Karpas-422 (cell line): ENCODE results near the gene PHLPP1. TPM values are rescaled to one million over a fixed set of nuclear protein-coding genes. Genes with fewer than 3 reads are reported as not detected.

Experiments
- DNase-seq: peaks from one replicate; pipeline ENCODE4 v3.0.0-alpha.2; 2015
- H2AFZ ChIP-seq: fragments of 200-600 bp; sonication (generic); 2 replicates; pipeline ENCODE4 v1.6.1; 2014; ENCODE audit warnings: antibody characterized with exemption, low read length, mixed read lengths
- H3K27ac ChIP-seq: fragments of 200-600 bp; sonication (generic); 2 replicates; pipeline ENCODE4 v1.5.1; 2014; ENCODE audit warnings: mild to moderate bottlenecking, low read length, moderate library complexity
- H3K27me3 ChIP-seq: fragments of 200-600 bp; sonication (generic); 2 replicates; pipeline ENCODE4 v1.6.1; 2014; ENCODE audit warnings: low read length, mixed read lengths
- H3K36me3 ChIP-seq: fragments of 200-600 bp; sonication (generic); 2 replicates; pipeline ENCODE4 v1.6.1; 2014; ENCODE audit warnings: low read length, mixed read lengths; ENCODE audit not compliant: insufficient read depth
- H3K4me1 ChIP-seq: fragments of 200-600 bp; sonication (generic); 2 replicates; pipeline ENCODE4 v1.6.1; 2014; ENCODE audit warnings: mild to moderate bottlenecking, low read length, mixed read lengths
- H3K4me2 ChIP-seq: fragments of 200-600 bp; sonication (generic); 2 replicates; pipeline ENCODE4 v1.6.1; 2014; ENCODE audit warnings: low read length, low read depth, mild to moderate bottlenecking; ENCODE audit not compliant: poor library complexity, severe bottlenecking
- H3K4me3 ChIP-seq: fragments of 200-600 bp; sonication (generic); 2 replicates; pipeline ENCODE4 v1.5.1; 2014; ENCODE audit warnings: mild to moderate bottlenecking, antibody characterized with exemption, low read length, mixed read lengths
- H3K79me2 ChIP-seq: fragments of 200-600 bp; sonication (generic); 2 replicates; pipeline ENCODE4 v1.6.1; 2014; ENCODE audit warnings: mild to moderate bottlenecking, low read length, mixed read lengths
- H3K9ac ChIP-seq: fragments of 200-600 bp; sonication (generic); 2 replicates; pipeline ENCODE4 v1.6.0; 2014; ENCODE audit warnings: low read length
- H3K9me2 ChIP-seq: fragments of 200-600 bp; sonication (generic), shearing (Covaris generic); replicated peaks from 2 replicates; pipeline ENCODE4 v1.6.0; 2014; ENCODE audit warnings: mild to moderate bottlenecking, low read length, moderate library complexity; ENCODE audit not compliant: insufficient read depth
- H3K9me3 ChIP-seq: fragments of 300-700, 200-600 bp; sonication (generic); 2 replicates; pipeline ENCODE4 v1.6.1; 2014; ENCODE audit warnings: low read length, mixed read lengths
- H4K20me1 ChIP-seq: fragments of 200-600 bp; sonication (generic); 2 replicates; pipeline ENCODE4 v1.6.1; 2014; ENCODE audit warnings: mild to moderate bottlenecking, antibody characterized with exemption, low read length, low read depth; ENCODE audit not compliant: insufficient read depth
- total RNA-seq: library from RNA; depleted of rRNA; stranded (reverse); fragments of >200 nt; shearing (Covaris generic); gene quantifications from 2 replicates; pipeline ENCODE4 v1.2.3, GENCODE V29; 2014; ENCODE audit warnings: low replicate concordance; rRNA removed

Gene PHLPP1
- 5.1 and 6.3 TPM in 2 replicates for total RNA-seq

- peak within 1 kb of the TSS; percentile 86 for H2AFZ ChIP-seq
- peak; percentile 61 for DNase-seq
- no peak within 1 kb of the TSS for H3K27ac ChIP-seq
- H3K9me2 ChIP-seq, result no peaks in the 10 kb centered on the region
- peak within 1 kb of the TSS; percentile 70 for H3K9ac ChIP-seq
- H4K20me1 ChIP-seq, result peaks cover 3% of the 10 kb centered on the region; the same call in 1 of the 2 replicates
- no peaks in the 10 kb centered on the region for H3K9me3 ChIP-seq
- H3K27me3 ChIP-seq, result 0 out of 2 replicates have a peak, but pooled peaks cover 3% of the 10 kb centered on the region
- no peaks in the 10 kb centered on the region for H3K36me3 ChIP-seq
- peak within 1 kb of the TSS; percentile 92 for H3K4me2 ChIP-seq
- H3K4me3 ChIP-seq, result peak within 1 kb of the TSS; percentile 75
- no peaks in the 10 kb centered on the region for H3K79me2 ChIP-seq
- peaks cover 32% of the 10 kb centered on the region for H3K4me1 ChIP-seq
Observed at GRCh38 chr18:62715436-62715758, at the start of gene PHLPP1. TSS of gene PHLPP1 (plus strand) at chr18:62715541. CDS start at chr18:62715684, 143 bp downstream.

GRCh38 chr18:62669225-62669624 lies 46.1 kb upstream of the PHLPP1 start:
- Histone ChIP-seq H3K4me2 (no peak overlapping the region), H3K4me3 (no peak overlapping the region), H3K27me3 (no peaks in the 10 kb centered on the region), H3K36me3 (no peaks in the 10 kb centered on the region), H3K4me1 (no peaks in the 10 kb centered on the region), H3K9me2 (no peaks in the 10 kb centered on the region), H3K27ac (no peak overlapping the region), H2AFZ (no peak overlapping the region), H4K20me1 (no peaks in the 10 kb centered on the region), H3K79me2 (no peaks in the 10 kb centered on the region), H3K9me3 (no peaks in the 10 kb centered on the region), H3K9ac (no peak overlapping the region)
- no peak for DNase-seq

DNA sequence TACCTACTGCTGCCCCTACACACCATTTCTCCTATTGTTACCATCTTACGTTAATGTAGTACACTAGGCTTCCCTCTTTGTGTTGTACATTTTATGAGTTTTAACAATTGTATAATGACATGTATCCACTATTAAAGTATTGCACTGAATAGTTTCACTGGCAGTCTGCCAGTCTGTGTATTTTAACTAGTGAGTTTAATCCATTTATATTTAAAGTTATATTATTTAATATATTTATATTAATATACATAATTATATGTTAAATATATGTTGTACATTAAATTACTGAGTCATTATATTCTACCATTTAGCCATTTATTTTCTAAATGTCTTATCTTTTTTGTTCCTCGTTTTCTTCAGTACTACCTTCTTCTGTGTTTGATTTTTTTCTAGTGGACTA lies 44.8 kb upstream of the PHLPP1 start:
- no peak overlapping the region for H2AFZ ChIP-seq

DNA sequence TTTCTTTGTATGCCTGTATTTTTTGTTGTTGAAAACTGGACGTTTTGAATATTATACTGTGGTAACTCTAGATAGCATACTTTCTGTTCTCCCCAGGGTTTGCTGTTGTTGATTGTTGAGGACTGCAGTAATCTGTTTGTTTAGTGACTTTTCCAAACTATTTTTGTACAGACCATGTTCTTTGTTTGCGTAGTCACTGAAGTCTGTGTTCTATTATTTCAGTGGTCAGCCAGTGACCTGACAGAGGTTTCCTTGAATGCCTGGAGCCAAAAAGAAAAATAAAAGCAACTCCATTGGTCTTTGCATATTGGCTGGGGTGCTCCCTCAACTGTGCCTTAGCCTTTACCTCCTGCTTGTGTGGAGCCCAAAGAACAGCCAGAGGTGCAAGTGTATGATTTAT lies 42.7 kb upstream of the PHLPP1 start:
- no peak overlapping the region for H3K27ac ChIP-seq
- H3K4me1 ChIP-seq, result no peaks in the 10 kb centered on the region

More for the DNA sequence above, 44.8 kb upstream of the PHLPP1 start:
- no peaks in the 10 kb centered on the region for H3K9me2 ChIP-seq
- H3K79me2 ChIP-seq, result no peaks in the 10 kb centered on the region
- H3K9ac ChIP-seq, result no peak overlapping the region
- H3K4me3 ChIP-seq, result no peak overlapping the region
- no peak for DNase-seq
- H3K4me2 ChIP-seq, result no peak overlapping the region
- no peaks in the 10 kb centered on the region for H3K27me3 ChIP-seq
- H3K4me1 ChIP-seq, result no peaks in the 10 kb centered on the region
- no peaks in the 10 kb centered on the region for H4K20me1 ChIP-seq
- H3K27ac ChIP-seq, result no peak overlapping the region
- H3K36me3 ChIP-seq, result no peaks in the 10 kb centered on the region
- no peaks in the 10 kb centered on the region for H3K9me3 ChIP-seq

GRCh38 chr18:62678847-62679485 lies 36.4 kb upstream of the PHLPP1 start:
- DNase-seq, result no peak
- Histone ChIP-seq H3K9me2 (no peaks in the 10 kb centered on the region), H2AFZ (no peak overlapping the region), H3K9me3 (no peaks in the 10 kb centered on the region), H4K20me1 (no peaks in the 10 kb centered on the region), H3K9ac (no peak overlapping the region), H3K4me2 (no peak overlapping the region), H3K27me3 (no peaks in the 10 kb centered on the region), H3K27ac (no peak overlapping the region), H3K4me1 (no peaks in the 10 kb centered on the region), H3K79me2 (no peaks in the 10 kb centered on the region), H3K4me3 (no peak overlapping the region), H3K36me3 (no peaks in the 10 kb centered on the region)

More for the DNA sequence above, 42.7 kb upstream of the PHLPP1 start:
- Histone ChIP-seq H2AFZ (no peak overlapping the region), H3K27me3 (no peaks in the 10 kb centered on the region), H3K36me3 (no peaks in the 10 kb centered on the region), H3K79me2 (no peaks in the 10 kb centered on the region), H3K4me3 (no peak overlapping the region), H4K20me1 (no peaks in the 10 kb centered on the region), H3K9me3 (no peaks in the 10 kb centered on the region), H3K4me2 (no peak overlapping the region), H3K9me2 (no peaks in the 10 kb centered on the region), H3K9ac (no peak overlapping the region)
- no peak for DNase-seq

DNA sequence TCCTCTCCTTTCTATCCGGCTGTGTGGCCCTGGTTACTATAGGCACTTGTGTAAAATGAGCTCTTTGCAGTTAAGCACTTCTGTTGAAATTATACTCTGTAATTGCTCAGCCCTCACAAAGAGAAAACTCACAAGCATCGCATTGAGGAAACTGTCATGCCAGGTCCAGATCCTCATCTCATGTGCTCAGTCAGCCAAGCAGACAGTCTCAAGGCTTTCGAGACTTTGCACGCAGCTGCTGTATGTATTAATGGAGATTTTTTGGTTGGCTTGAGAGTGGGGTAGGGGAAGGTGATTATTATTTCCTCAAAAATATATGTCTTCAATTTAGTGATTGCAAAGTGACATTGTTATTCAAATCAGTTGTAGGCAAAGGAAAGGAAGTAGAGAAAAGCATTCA lies 33.0 kb upstream of the PHLPP1 start:
- no peaks in the 10 kb centered on the region for H3K9me2 ChIP-seq
- H3K27me3 ChIP-seq, result no peaks in the 10 kb centered on the region

GRCh38 chr18:62683935-62684334 lies 31.4 kb upstream of the PHLPP1 start:
- no peak overlapping the region for H2AFZ ChIP-seq
- no peaks in the 10 kb centered on the region for H3K79me2 ChIP-seq
- peaks cover 4% of the 10 kb centered on the region; the same call in 1 of the 2 replicates for H3K9me3 ChIP-seq
- no peaks in the 10 kb centered on the region for H3K27me3 ChIP-seq
- H3K4me1 ChIP-seq, result no peaks in the 10 kb centered on the region
- no peaks in the 10 kb centered on the region for H3K36me3 ChIP-seq
- H3K27ac ChIP-seq, result no peak overlapping the region
- DNase-seq, result no peak
- H3K4me2 ChIP-seq, result no peak overlapping the region
- H3K9ac ChIP-seq, result no peak overlapping the region
- H3K9me2 ChIP-seq, result no peaks in the 10 kb centered on the region
- H4K20me1 ChIP-seq, result no peaks in the 10 kb centered on the region
- H3K4me3 ChIP-seq, result no peak overlapping the region

More for the DNA sequence above, 33.0 kb upstream of the PHLPP1 start:
- no peak overlapping the region for H2AFZ ChIP-seq
- H3K9ac ChIP-seq, result no peak overlapping the region
- no peak overlapping the region for H3K4me3 ChIP-seq
- H4K20me1 ChIP-seq, result no peaks in the 10 kb centered on the region
- peaks cover 2% of the 10 kb centered on the region; the same call in 1 of the 2 replicates for H3K9me3 ChIP-seq
- H3K4me1 ChIP-seq, result no peaks in the 10 kb centered on the region
- no peaks in the 10 kb centered on the region for H3K36me3 ChIP-seq
- no peak overlapping the region for H3K27ac ChIP-seq
- H3K4me2 ChIP-seq, result no peak overlapping the region
- no peak for DNase-seq
- H3K79me2 ChIP-seq, result no peaks in the 10 kb centered on the region

DNA sequence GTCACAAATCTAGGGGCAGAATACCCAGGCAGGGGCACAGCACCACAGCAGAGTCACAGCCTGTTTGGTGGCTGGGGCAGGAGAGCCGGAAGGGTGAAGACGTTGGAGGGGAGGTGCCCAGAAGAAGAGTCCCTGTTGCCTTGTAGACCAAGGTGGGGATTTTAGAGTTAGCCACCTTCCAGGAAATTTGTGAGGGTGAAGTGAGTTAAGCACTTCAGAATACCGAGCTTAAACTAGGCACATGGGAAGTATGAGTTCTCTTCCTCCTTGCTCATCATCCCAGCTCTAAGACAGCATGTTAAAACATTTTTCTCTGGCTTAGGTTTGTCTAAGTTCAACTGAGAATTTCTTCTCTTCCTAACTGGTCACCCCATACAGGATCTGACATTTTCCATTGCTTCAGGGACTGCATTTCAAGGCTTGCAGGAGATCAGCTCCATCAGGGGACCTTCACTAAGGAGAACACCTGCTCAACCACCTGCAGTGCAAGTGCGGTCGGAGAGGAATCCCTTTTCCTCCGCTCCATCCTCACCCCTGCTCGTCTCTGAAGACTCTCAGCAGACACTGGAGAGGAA lies 26.5 kb upstream of the PHLPP1 start:
- no peaks in the 10 kb centered on the region for H3K36me3 ChIP-seq
- no peaks in the 10 kb centered on the region for H3K27me3 ChIP-seq
- H3K79me2 ChIP-seq, result no peaks in the 10 kb centered on the region
- H3K9ac ChIP-seq, result no peak overlapping the region
- no peaks in the 10 kb centered on the region for H4K20me1 ChIP-seq
- no peak for DNase-seq
- H3K4me1 ChIP-seq, result no peaks in the 10 kb centered on the region
- H3K27ac ChIP-seq, result no peak overlapping the region
- peaks cover 13% of the 10 kb centered on the region for H3K9me3 ChIP-seq
- no peak overlapping the region for H3K4me3 ChIP-seq
- H3K9me2 ChIP-seq, result no peaks in the 10 kb centered on the region
- no peak overlapping the region for H3K4me2 ChIP-seq
- no peak overlapping the region for H2AFZ ChIP-seq
